Upper lobe of left lung (tissue), 6 donors: Measurements from ENCODE around the gene CPSF6. TPM values are rescaled to one million over a fixed set of nuclear protein-coding genes. Genes with fewer than 3 reads are reported as not detected.
"Not testable (repeated sequence)": the region's sequence is repeated elsewhere in the genome, so short reads cannot be mapped to it uniquely, and the experiment has no call there.

ENCODE experiments used
- ATAC-seq, 2 donors: fragments of 200-7000 bp; cut with Tn5 transposase; one replicate each; pipeline ENCODE4 v1.9.1; 2022; ENCODE audit warnings: mild to moderate bottlenecking in 2 of 2, moderate library complexity in 2 of 2; ENCODE audit not compliant: low FRiP score in 2 of 2
- DNase-seq, 2 donors: peaks; one replicate each; pipeline ENCODE4 v3.0.0-alpha.2; 2019 to 2020
- H3K27ac ChIP-seq, 4 donors: fragments of 200-600 bp; sonication (generic); one replicate each; pipeline ENCODE4 v1.5.1; 2016 to 2019
- H3K27me3 ChIP-seq, 4 donors: fragments of 200-600 bp; sonication (generic); one replicate each; pipeline ENCODE4 v1.5.1; 2017 to 2019
- H3K36me3 ChIP-seq, 4 donors: fragments of 200-600 bp; sonication (generic); one replicate each; pipeline ENCODE4 v1.5.1; 2016 to 2019
- H3K4me1 ChIP-seq, 4 donors: fragments of 200-600 bp; sonication (generic); one replicate each; pipeline ENCODE4 v1.5.1; 2018 to 2019
- H3K4me3 ChIP-seq, 4 donors: fragments of 200-600 bp; sonication (generic); one replicate each; pipeline ENCODE4 v1.5.1; 2017 to 2019; ENCODE audit warnings: mild to moderate bottlenecking in 2 of 4, moderate library complexity in 1 of 4
- H3K9me3 ChIP-seq, 4 donors: fragments of 200-600 bp; sonication (generic); one replicate each; pipeline ENCODE4 v1.5.1; 2018 to 2019
- CTCF ChIP-seq, 6 experiments: fragments of 450-650 bp in 4 of 6; fragments of 200-600 bp in 2 of 6; sonication (generic) in 2 of 6; IDR thresholded peaks; one replicate each; pipeline ENCODE4 v1.5.1; 2016 to 2019; ENCODE audit warnings: antibody characterized with exemption in 6 of 6
- EP300 ChIP-seq, 4 donors: sonication (generic); formaldehyde crosslinking; IDR thresholded peaks; one replicate each; pipeline ENCODE4 v1.5.1; 2017; ENCODE audit warnings: antibody characterized with exemption in 4 of 4, control low read depth in 2 of 4
- POLR2A ChIP-seq, 4 donors: fragments of 450-650 bp; IDR thresholded peaks; one replicate each; pipeline ENCODE4 v1.5.1; 2016 to 2017; ENCODE audit warnings: antibody characterized with exemption in 4 of 4, mild to moderate bottlenecking in 2 of 4
- POLR2AphosphoS5 ChIP-seq, 2 donors: sonication (generic); formaldehyde crosslinking; IDR thresholded peaks; one replicate each; pipeline ENCODE4 v1.5.1; 2017; ENCODE audit warnings: antibody characterized with exemption in 2 of 2
- WGBS, 2 donors: methylation state at CpG; one replicate each; pipeline ENCODE4 v1.1.5; 2017 to 2018; 5-methylcytosine and 5-hydroxymethylcytosine counted together
- total RNA-seq, 6 donors: library from RNA; depleted of rRNA in 4 of 6; stranded (reverse); fragments of >200 nt in 4 of 6; gene quantifications; one replicate each; pipeline versions ENCODE4 v1.1.0 to v1.2.1, GENCODE V29; 2016 to 2021
- donor health status: DM: no; HTN: no; CAD: no; lungs with moderate emphysema.
- donor health status: DM: no; HTN: yes; CAD: no; lungs with severe emphysema.

The CPSF6 gene
- total RNA-seq, 6 donors from 2014 or later: 22.9 to 57.1 (median 48.2) TPM

GRCh38 chr12:69254862-69255261 is 15.5 kb downstream of the CPSF6 start:
- ATAC-seq: no peak
- Histone ChIP-seq H3K27ac (no peak overlapping the region), H3K27me3 (no peaks in the 10 kb centered on the region), H3K36me3 (peaks cover 20 to 52% (median 30%) of the 10 kb centered on the region in 4 donors), H3K4me3 (no peak overlapping the region), H3K4me1 (peaks cover 10 to 19% (median 14%) of the 10 kb centered on the region in 4 donors), H3K9me3 (no peaks in the 10 kb centered on the region)
- WGBS, 2 donors: 81 to 96% methylated on average over 2 of the region's 2 CpGs
- TF ChIP-seq POLR2AphosphoS5 (IDR thresholded peaks at IDR 0.05) (no peak), CTCF (IDR thresholded peaks at IDR 0.05) (no peak), EP300 (IDR thresholded peaks at IDR 0.05) (no peak), POLR2A (IDR thresholded peaks at IDR 0.05) (no peak)
- DNase-seq: no peak

- no peaks in the 10 kb centered on the region for H3K27me3 ChIP-seq
- no peak overlapping the region for H3K27ac ChIP-seq
- ATAC-seq (no peak), DNase-seq (peak in 1 of 2 donors; percentile 30)
- 95 to 96% methylated on average over 10 of the region's 10 CpGs for WGBS, 2 donors
- TF ChIP-seq POLR2A (IDR thresholded peaks at IDR 0.05) (no peak), EP300 (IDR thresholded peaks at IDR 0.05) (no peak), CTCF (IDR thresholded peaks at IDR 0.05) (no peak)
- H3K4me3 ChIP-seq: no peak overlapping the region
- H3K9me3 ChIP-seq: no peaks in the 10 kb centered on the region
- peaks cover 44 to 90% (median 58%) of the 10 kb centered on the region in 4 donors for H3K36me3 ChIP-seq
- peaks cover 0 to 11% (median 7%) of the 10 kb centered on the region in 4 donors for H3K4me1 ChIP-seq
Measured at GRCh38 chr12:69258655-69259054, 19.3 kb downstream of the CPSF6 start.

GRCh38 chr12:69262264-69262974 is 23.1 kb downstream of the CPSF6 start:
- DNase-seq (no peak), ATAC-seq (no peak)
- WGBS, 2 donors: 95 to 97% methylated on average over 20 of the region's 20 CpGs
- H3K9me3 ChIP-seq: no peaks in the 10 kb centered on the region
- no peak overlapping the region for H3K4me3 ChIP-seq
- H3K27me3 ChIP-seq: no peaks in the 10 kb centered on the region
- peaks cover 0 to 8% (median 5%) of the 10 kb centered on the region in 4 donors for H3K4me1 ChIP-seq
- no peak for TF ChIP-seq POLR2A (IDR thresholded peaks at IDR 0.05)
- no peak for TF ChIP-seq CTCF (IDR thresholded peaks at IDR 0.05)
- peaks cover 41 to 91% (median 52%) of the 10 kb centered on the region in 4 donors for H3K36me3 ChIP-seq
- no peak overlapping the region for H3K27ac ChIP-seq

GRCh38 chr12:69265205-69265604 is 25.8 kb downstream of the CPSF6 start:
- TF ChIP-seq POLR2AphosphoS5 (IDR thresholded peaks at IDR 0.05) (no peak), CTCF (IDR thresholded peaks at IDR 0.05) (no peak), EP300 (IDR thresholded peaks at IDR 0.05) (no peak), POLR2A (IDR thresholded peaks at IDR 0.05) (no peak)
- Histone ChIP-seq H3K27ac (no peak overlapping the region), H3K4me3 (no peak overlapping the region), H3K9me3 (no peaks in the 10 kb centered on the region), H3K27me3 (no peaks in the 10 kb centered on the region), H3K4me1 (no peaks in the 10 kb centered on the region), H3K36me3 (peaks cover 21 to 82% (median 25%) of the 10 kb centered on the region in 4 donors)
- DNase-seq: no peak
- no peak for ATAC-seq
- 90 to 93% methylated on average over 3 of the region's 3 CpGs for WGBS, 2 donors

- not testable (repeated sequence) for ATAC-seq, H3K27ac ChIP-seq, H3K27me3 ChIP-seq, DNase-seq, H3K4me3 ChIP-seq, H3K4me1 ChIP-seq, H3K9me3 ChIP-seq
- 91 to 98% methylated on average over 8 of the region's 8 CpGs for WGBS, 2 donors
- peaks cover 17 to 78% (median 21%) of the 10 kb centered on the region in 4 donors for H3K36me3 ChIP-seq
Measured at GRCh38 chr12:69265633-69266032, 26.3 kb downstream of the CPSF6 start.
